Panc1 (cell line): ENCODE results near the gene DDC. TPM values are rescaled to one million over a fixed set of nuclear protein-coding genes. Genes with fewer than 3 reads are reported as not detected.

Source experiments
- ATAC-seq: fragments of 200-7000 bp; cut with Tn5 transposase; 2 replicates; pipeline ENCODE4 v1.9.1; 2020; ENCODE audit warnings: mild to moderate bottlenecking, moderate library complexity
- BruUV-seq: library from RNA; stranded (reverse); fragments of 400-500 nt; replicated peaks from 2 replicates; lab custom pipeline; 2021; lab: Mats Ljungman, UMichigan
- CTCF ChIA-PET: fragments of 300-600 bp; sonication (Branson Sonifier 250); formaldehyde crosslinking; loops from one replicate; lab custom pipeline; 2022; ENCODE audit warnings: antibody characterized with exemption; lab: Charles Lee
- POLR2A ChIA-PET: fragments of 300-600 bp; sonication (Branson Sonifier 250); formaldehyde crosslinking; loops from one replicate; lab custom pipeline; 2022; ENCODE audit warnings: antibody characterized with exemption; lab: Charles Lee
- DNase-seq: peaks from one replicate; pipeline ENCODE4 v3.0.0-alpha.2; 2010; ENCODE audit warnings: low read depth, low spot score
- H3K27ac ChIP-seq: 2 replicates; pipeline ENCODE4 v1.5.1; 2011; ENCODE audit warnings: mild to moderate bottlenecking, low read length, inconsistent platforms
- H3K27me3 ChIP-seq: fragments of 200-500 bp; sonication (Bioruptor generic); 2 replicates; pipeline ENCODE4 v1.6.0; 2014; ENCODE audit warnings: low read length, inconsistent platforms; ENCODE audit not compliant: control insufficient read depth, insufficient read depth
- H3K36me3 ChIP-seq: fragments of 200-500 bp; sonication (Bioruptor generic); 2 replicates; pipeline ENCODE4 v1.5.1; 2014; ENCODE audit warnings: inconsistent platforms, mild to moderate bottlenecking, low read length, moderate library complexity; ENCODE audit not compliant: control insufficient read depth, insufficient read depth
- H3K4me1 ChIP-seq: 2 replicates; pipeline ENCODE4 v1.5.1; 2011; ENCODE audit warnings: inconsistent platforms, mild to moderate bottlenecking, low read length, moderate library complexity; ENCODE audit not compliant: control insufficient read depth, insufficient read depth
- H3K4me3 ChIP-seq, 2 experiments: 2 replicates each; pipeline ENCODE4 v1.5.1; 2011 to 2012; ENCODE audit warnings: low read depth in 2 of 2, low read length in 2 of 2, mild to moderate bottlenecking in 2 of 2, inconsistent platforms in 1 of 2, moderate library complexity in 1 of 2
- H3K9me3 ChIP-seq: fragments of 200-500 bp; sonication (Bioruptor generic); 2 replicates; pipeline ENCODE4 v1.5.1; 2014; ENCODE audit warnings: low read depth, mild to moderate bottlenecking, inconsistent platforms, low read length, moderate library complexity; ENCODE audit not compliant: control insufficient read depth, insufficient read depth
- CTCF ChIP-seq: fragments of 450-650 bp; IDR thresholded peaks from 2 replicates; pipeline ENCODE4 v1.5.1; 2017; ENCODE audit warnings: mild to moderate bottlenecking
- POLR2AphosphoS5 ChIP-seq: IDR thresholded peaks from 2 replicates; pipeline ENCODE4 v1.6.1; 2012; ENCODE audit warnings: mild to moderate bottlenecking, low read depth, low read length, moderate library complexity
- REST ChIP-seq, 2 experiments: IDR thresholded peaks; 2 replicates each; pipeline ENCODE4 v1.6.1; 2011 to 2012; ENCODE audit warnings: low read depth in 2 of 2, control low read depth in 1 of 2, low read length in 1 of 2, mild to moderate bottlenecking in 1 of 2, moderate library complexity in 1 of 2; ENCODE audit not compliant: insufficient read depth in 1 of 2
- SIN3A ChIP-seq: IDR thresholded peaks from 2 replicates; pipeline ENCODE4 v1.6.1; 2012; ENCODE audit warnings: low read depth, mild to moderate bottlenecking, low read length, moderate library complexity, borderline replicate concordance; ENCODE audit not compliant: insufficient read depth
- TCF7L2 ChIP-seq: IDR thresholded peaks from 2 replicates; pipeline ENCODE4 v1.6.1; 2011; ENCODE audit warnings: mild to moderate bottlenecking, low read depth, low read length, inconsistent platforms
- in situ Hi-C: cut with HindIII; loops from 2 replicates; pipeline ENCODE4 v1.10.0; 2016; ENCODE audit warnings: low sequenced_read_pairs, low pct_unique_long_range_greater_than_20kb
- intact Hi-C: fragments of 100-400 bp; cut with micrococcal nuclease; formaldehyde crosslinking; loops from one replicate; pipeline ENCODE4 v1.10.0; 2022; ENCODE audit not compliant: unreplicated experiment
- total RNA-seq: library from RNA; stranded (reverse); gene quantifications from one replicate; pipeline ENCODE4 v1.2.1, GENCODE V29; 2021; ENCODE audit not compliant: unreplicated experiment

The DDC gene
- total RNA-seq, 1 experiment from 2014 or later, result not detected

- Histone ChIP-seq H3K4me1 (0 out of 2 replicates have a peak, but pooled peaks cover 7% of the 10 kb centered on the region), H3K27me3 (no peaks in the 10 kb centered on the region), H3K27ac (no peak overlapping the region), H3K4me3 (no peak overlapping the region), H3K9me3 (no peaks in the 10 kb centered on the region), H3K36me3 (no peaks in the 10 kb centered on the region)
- in situ Hi-C loops, result no loop called here
- ATAC-seq, result no peak
- intact Hi-C loops, result no loop called here
- BruUV-seq, result no TSS peak
- DNase-seq, result no peak
- CTCF ChIA-PET, result no interaction called here
- POLR2A ChIA-PET, result no interaction called here
- TF ChIP-seq POLR2AphosphoS5 (no peak), TCF7L2 (no peak), SIN3A (no peak), CTCF (no peak), REST (IDR thresholded peaks at IDR 0.05; ENCODE audit: insufficient read depth in 1 of 2, low read depth in 2 of 2, low read length in 1 of 2) (no peak)
Measured at GRCh38 chr7:50530766-50531165, 34.4 kb downstream of the DDC start.

- Histone ChIP-seq H3K4me3 (no peak overlapping the region), H3K9me3 (no peaks in the 10 kb centered on the region), H3K27me3 (no peaks in the 10 kb centered on the region), H3K36me3 (no peaks in the 10 kb centered on the region), H3K4me1 (0 out of 2 replicates have a peak, but pooled peaks cover 3% of the 10 kb centered on the region), H3K27ac (no peak overlapping the region)
- intact Hi-C loops (no loop called here), in situ Hi-C loops (no loop called here)
- DNase-seq (no peak), ATAC-seq (no peak)
- CTCF ChIA-PET, result no interaction called here
- POLR2A ChIA-PET, result no interaction called here
- BruUV-seq, result no TSS peak
- TF ChIP-seq TCF7L2 (no peak), CTCF (no peak), POLR2AphosphoS5 (no peak), REST (IDR thresholded peaks at IDR 0.05; ENCODE audit: insufficient read depth in 1 of 2, low read depth in 2 of 2, low read length in 1 of 2) (no peak), SIN3A (no peak)
Measured at GRCh38 chr7:50529093-50529862, 35.9 kb downstream of the DDC start.
